ENCODE data around the gene IWS1. TPM values are rescaled to one million over a fixed set of nuclear protein-coding genes. Genes with fewer than 3 reads are reported as not detected.
"Not testable (repeated sequence)": the region's sequence is repeated elsewhere in the genome, so short reads cannot be mapped to it uniquely, and the experiment has no call there.

The IWS1 gene
- total and polyA plus RNA-seq, 4 donors: 36.0 to 53.5 (median 50.7) TPM

- Histone ChIP-seq H3K4me1 (ENCODE audit: control insufficient read depth, insufficient read depth, low read length) (no peaks in the 10 kb centered on the region), H3K9me3 (ENCODE audit: control insufficient read depth, insufficient read depth, low read length) (no peaks in the 10 kb centered on the region), H3K36me3 (ENCODE audit: control insufficient read depth, insufficient read depth, low read length) (peaks cover 3% of the 10 kb centered on the region), H3K4me3 (ENCODE audit: low read depth, low read length) (no peak overlapping the region), H3K27me3 (ENCODE audit: control insufficient read depth, insufficient read depth, low read length) (no peaks in the 10 kb centered on the region), H3K27ac (ENCODE audit: low read depth, low read length) (no peak overlapping the region)
- 93% methylated on average over 9 of the region's 19 CpGs for whole genome bisulfite sequencing (ENCODE audit: insufficient coverage)
- DNase-seq (ENCODE audit: low read depth in 4 of 6, low spot score in 6 of 6): no peak
Measured at GRCh38 chr2:127454595-127455565, 71.4 kb downstream of the IWS1 start.

- WGBS (ENCODE audit: insufficient coverage): 86% methylated on average over 5 of the region's 8 CpGs
- no peaks in the 10 kb centered on the region for H3K4me1 ChIP-seq (ENCODE audit: control insufficient read depth, insufficient read depth, low read length)
Measured at GRCh38 chr2:127453392-127454171, 72.7 kb downstream of the IWS1 start.

DNA sequence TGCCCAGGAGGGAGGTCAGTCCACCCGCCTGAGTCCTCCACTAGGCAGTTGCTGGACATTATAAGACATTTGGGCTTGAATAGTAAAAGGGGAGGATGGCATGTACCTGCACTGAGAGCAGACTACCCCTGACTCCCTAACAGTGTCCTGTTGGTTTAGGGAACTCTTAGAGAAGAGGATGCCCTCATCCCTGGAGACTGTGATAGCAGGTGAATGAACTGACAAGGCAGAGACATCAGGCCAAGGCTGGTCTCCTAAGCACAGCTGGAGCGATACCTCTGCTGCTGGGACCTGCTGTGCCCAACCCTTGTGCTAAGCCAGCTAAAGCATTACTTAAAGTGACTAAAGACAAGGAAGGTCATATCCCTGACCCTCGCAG is 73.3 kb downstream of the IWS1 start:
- no peak overlapping the region for H3K4me3 ChIP-seq (ENCODE audit: low read depth, low read length)
- 100% methylated on average over 2 of the region's 3 CpGs for WGBS (ENCODE audit: insufficient coverage)
- DNase-seq (ENCODE audit: low read depth in 4 of 6, low spot score in 6 of 6): no peak
- no peak overlapping the region for H3K27ac ChIP-seq (ENCODE audit: low read depth, low read length)
- peaks cover 3% of the 10 kb centered on the region for H3K36me3 ChIP-seq (ENCODE audit: control insufficient read depth, insufficient read depth, low read length)
- no peaks in the 10 kb centered on the region for H3K27me3 ChIP-seq (ENCODE audit: control insufficient read depth, insufficient read depth, low read length)
- no peaks in the 10 kb centered on the region for H3K4me1 ChIP-seq (ENCODE audit: control insufficient read depth, insufficient read depth, low read length)
- H3K9me3 ChIP-seq (ENCODE audit: control insufficient read depth, insufficient read depth, low read length): no peaks in the 10 kb centered on the region

More at GRCh38 chr2:127453392-127454171, 72.7 kb downstream of the IWS1 start:
- Histone ChIP-seq H3K27me3 (ENCODE audit: control insufficient read depth, insufficient read depth, low read length) (no peaks in the 10 kb centered on the region), H3K4me3 (ENCODE audit: low read depth, low read length) (no peak overlapping the region), H3K9me3 (ENCODE audit: control insufficient read depth, insufficient read depth, low read length) (no peaks in the 10 kb centered on the region), H3K27ac (ENCODE audit: low read depth, low read length) (no peak overlapping the region), H3K36me3 (ENCODE audit: control insufficient read depth, insufficient read depth, low read length) (peaks cover 3% of the 10 kb centered on the region)
- no peak for DNase-seq (ENCODE audit: low read depth in 4 of 6, low spot score in 6 of 6)

GRCh38 chr2:127452423-127452822 is 73.9 kb downstream of the IWS1 start:
- over 99% methylated on average over 7 of the region's 8 CpGs for WGBS (ENCODE audit: insufficient coverage)
- DNase-seq (ENCODE audit: low read depth in 4 of 6, low spot score in 6 of 6); H3K9me3 ChIP-seq (ENCODE audit: control insufficient read depth, insufficient read depth, low read length); H3K27me3 ChIP-seq (ENCODE audit: control insufficient read depth, insufficient read depth, low read length); H3K36me3 ChIP-seq (ENCODE audit: control insufficient read depth, insufficient read depth, low read length); H3K4me3 ChIP-seq (ENCODE audit: low read depth, low read length); H3K27ac ChIP-seq (ENCODE audit: low read depth, low read length); H3K4me1 ChIP-seq (ENCODE audit: control insufficient read depth, insufficient read depth, low read length): not testable (repeated sequence)

- Histone ChIP-seq H3K4me1 (ENCODE audit: control insufficient read depth, insufficient read depth, low read length) (no peaks in the 10 kb centered on the region), H3K27ac (ENCODE audit: low read depth, low read length) (no peak overlapping the region), H3K36me3 (ENCODE audit: control insufficient read depth, insufficient read depth, low read length) (peaks cover 2% of the 10 kb centered on the region), H3K4me3 (ENCODE audit: low read depth, low read length) (no peak overlapping the region), H3K27me3 (ENCODE audit: control insufficient read depth, insufficient read depth, low read length) (no peaks in the 10 kb centered on the region), H3K9me3 (ENCODE audit: control insufficient read depth, insufficient read depth, low read length) (no peaks in the 10 kb centered on the region)
- DNase-seq (ENCODE audit: low read depth in 4 of 6, low spot score in 6 of 6): no peak
- 85% methylated on average over 6 of the region's 6 CpGs for WGBS (ENCODE audit: insufficient coverage)
Measured at GRCh38 chr2:127451981-127452380, 74.3 kb downstream of the IWS1 start.

DNA sequence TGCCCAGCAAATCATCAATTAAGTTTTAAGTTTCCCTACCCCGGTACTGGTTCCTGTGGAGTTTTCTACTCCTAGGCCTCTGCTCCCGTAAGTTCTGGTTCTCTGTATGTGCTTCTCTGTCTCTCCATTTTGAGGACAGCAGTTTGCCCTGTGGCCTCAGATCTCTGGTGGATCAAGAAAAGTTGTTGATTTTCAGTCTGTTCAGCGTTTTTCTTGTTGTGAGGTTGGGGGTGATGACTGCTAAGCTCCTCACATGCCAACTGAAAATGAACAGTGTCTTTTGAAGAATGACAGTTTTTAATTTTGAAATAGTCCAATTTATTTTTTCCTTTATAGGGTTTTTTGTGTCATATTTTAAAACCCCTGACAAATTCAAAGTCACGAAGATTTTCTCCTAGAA is 76.4 kb downstream of the IWS1 start:
- Histone ChIP-seq H3K27ac (ENCODE audit: low read depth, low read length) (no peak overlapping the region), H3K36me3 (ENCODE audit: control insufficient read depth, insufficient read depth, low read length) (no peaks in the 10 kb centered on the region), H3K4me1 (ENCODE audit: control insufficient read depth, insufficient read depth, low read length) (no peaks in the 10 kb centered on the region), H3K27me3 (ENCODE audit: control insufficient read depth, insufficient read depth, low read length) (no peaks in the 10 kb centered on the region), H3K9me3 (ENCODE audit: control insufficient read depth, insufficient read depth, low read length) (peaks cover 2% of the 10 kb centered on the region), H3K4me3 (ENCODE audit: low read depth, low read length) (no peak overlapping the region)
- no CpG with 5 or more reads among the region's 4 CpGs for WGBS (ENCODE audit: insufficient coverage)
- no peak for DNase-seq (ENCODE audit: low read depth in 4 of 6, low spot score in 6 of 6)

- DNase-seq (ENCODE audit: low read depth in 4 of 6, low spot score in 6 of 6): peak in 1 of 6 donors; percentile 6
- H3K27me3 ChIP-seq (ENCODE audit: control insufficient read depth, insufficient read depth, low read length): no peaks in the 10 kb centered on the region
- 23% methylated on average over 4 of the region's 4 CpGs for WGBS (ENCODE audit: insufficient coverage)
- peaks cover 3% of the 10 kb centered on the region for H3K9me3 ChIP-seq (ENCODE audit: control insufficient read depth, insufficient read depth, low read length)
- H3K27ac ChIP-seq (ENCODE audit: low read depth, low read length): no peak overlapping the region
- no peaks in the 10 kb centered on the region for H3K36me3 ChIP-seq (ENCODE audit: control insufficient read depth, insufficient read depth, low read length)
- H3K4me3 ChIP-seq (ENCODE audit: low read depth, low read length): no peak overlapping the region
- H3K4me1 ChIP-seq (ENCODE audit: control insufficient read depth, insufficient read depth, low read length): no peaks in the 10 kb centered on the region
Measured at GRCh38 chr2:127449414-127449813, 76.9 kb downstream of the IWS1 start.

- H3K9me3 ChIP-seq (ENCODE audit: control insufficient read depth, insufficient read depth, low read length): peaks cover 3% of the 10 kb centered on the region
- H3K36me3 ChIP-seq (ENCODE audit: control insufficient read depth, insufficient read depth, low read length): no peaks in the 10 kb centered on the region
- DNase-seq (ENCODE audit: low read depth in 4 of 6, low spot score in 6 of 6): no peak
- no peak overlapping the region for H3K4me3 ChIP-seq (ENCODE audit: low read depth, low read length)
- H3K27me3 ChIP-seq (ENCODE audit: control insufficient read depth, insufficient read depth, low read length): no peaks in the 10 kb centered on the region
- H3K4me1 ChIP-seq (ENCODE audit: control insufficient read depth, insufficient read depth, low read length): no peaks in the 10 kb centered on the region
- no peak overlapping the region for H3K27ac ChIP-seq (ENCODE audit: low read depth, low read length)
- WGBS (ENCODE audit: insufficient coverage): 100% methylated on average over 2 of the region's 2 CpGs
Measured at GRCh38 chr2:127448526-127448925, 77.8 kb downstream of the IWS1 start.

- DNase-seq (ENCODE audit: low read depth in 4 of 6, low spot score in 6 of 6): no peak
- Histone ChIP-seq H3K36me3 (ENCODE audit: control insufficient read depth, insufficient read depth, low read length) (no peaks in the 10 kb centered on the region), H3K4me3 (ENCODE audit: low read depth, low read length) (no peak overlapping the region), H3K27me3 (ENCODE audit: control insufficient read depth, insufficient read depth, low read length) (no peaks in the 10 kb centered on the region), H3K9me3 (ENCODE audit: control insufficient read depth, insufficient read depth, low read length) (peaks cover 2% of the 10 kb centered on the region), H3K27ac (ENCODE audit: low read depth, low read length) (no peak overlapping the region), H3K4me1 (ENCODE audit: control insufficient read depth, insufficient read depth, low read length) (no peaks in the 10 kb centered on the region)
- WGBS (ENCODE audit: insufficient coverage): 58% methylated on average over 4 of the region's 5 CpGs
Measured at GRCh38 chr2:127439343-127439742, 86.9 kb downstream of the IWS1 start.
